NCI-H2029 (cell line): Measurements from ENCODE around the gene CA4.

Source experiments
- DNase-seq: peaks from one replicate; lab custom pipeline; 2025; lab: John Stamatoyannopoulos, UW

The CA4 gene

GRCh38 chr17:60130466-60130865 lies 19.3 kb upstream of the CA4 start:
- DNase-seq: no peak

- DNase-seq: no peak
Observed at GRCh38 chr17:60134396-60135150, 15.2 kb upstream of the CA4 start.

GRCh38 chr17:60135151-60135950 lies 14.4 kb upstream of the CA4 start:
- peak; percentile 82 for DNase-seq

- DNase-seq: no peak
Observed at GRCh38 chr17:60135951-60136666, 13.7 kb upstream of the CA4 start.

GRCh38 chr17:60137731-60138130 lies 12.0 kb upstream of the CA4 start:
- DNase-seq: no peak

- no peak for DNase-seq
Observed at GRCh38 chr17:60138769-60139437, 10.9 kb upstream of the CA4 start.

- no peak for DNase-seq
Observed at GRCh38 chr17:60139438-60140285, 10.1 kb upstream of the CA4 start.

- DNase-seq: no peak
Observed at GRCh38 chr17:60141111-60142018, 8.4 kb upstream of the CA4 start.

- DNase-seq: peak; percentile 71
Observed at GRCh38 chr17:60142872-60143499, 6.8 kb upstream of the CA4 start.

- DNase-seq: no peak
Observed at GRCh38 chr17:60145006-60145935, 4.5 kb upstream of the CA4 start.

- DNase-seq: no peak
Observed at GRCh38 chr17:60146206-60146605, 3.6 kb upstream of the CA4 start.

- DNase-seq: no peak
Observed at GRCh38 chr17:60147553-60148223, 2.1 kb upstream of the CA4 start.

GRCh38 chr17:60148373-60148772 lies 1.4 kb upstream of the CA4 start:
- DNase-seq: no peak

- DNase-seq: no peak
Observed at GRCh38 chr17:60151355-60151754, 1.6 kb downstream of the CA4 start.

GRCh38 chr17:60153606-60154390 lies 4.0 kb downstream of the CA4 start:
- no peak for DNase-seq

GRCh38 chr17:60154616-60155426 lies 5.0 kb downstream of the CA4 start:
- DNase-seq: peak; percentile 38
